H1 (cell line): ENCODE measurements around the gene COMMD1. TPM values are rescaled to one million over a fixed set of nuclear protein-coding genes. Genes with fewer than 3 reads are reported as not detected.

Source experiments
- CTCF ChIA-PET: fragments of 300-600 bp; sonication (Branson Sonifier 250); formaldehyde crosslinking; loops from one replicate; lab custom pipeline; 2021; ENCODE audit not compliant: partially characterized antibody; lab: Charles Lee
- POLR2A ChIA-PET: fragments of 300-600 bp; sonication (Branson Sonifier 250); formaldehyde crosslinking; loops from one replicate; lab custom pipeline; 2021; ENCODE audit warnings: inconsistent platforms; ENCODE audit not compliant: partially characterized antibody; lab: Charles Lee
- DNase-seq, 2 experiments: peaks; one replicate each; pipeline versions ENCODE4 v3.0.0 to v3.0.0-alpha.2; 2010 to 2022; ENCODE audit warnings: low spot score in 2 of 2, low read depth in 1 of 2, mixed read lengths in 1 of 2
- FAIRE-seq: peaks from 2 replicates; lab custom pipeline; 2011; peaks lifted over from hg19 to GRCh38; lab: Jason Lieb, UNC
- H2AFZ ChIP-seq: 2 replicates; pipeline ENCODE4 v1.8.1; 2012; ENCODE audit warnings: low read length, inconsistent platforms
- H2AK5ac ChIP-seq: 2 replicates; pipeline ENCODE4 v1.6.1; 2013; ENCODE audit warnings: low read depth, low read length
- H2BK120ac ChIP-seq: replicated peaks from 2 replicates; pipeline ENCODE3; 2013; ENCODE audit warnings: low read depth, low read length, inconsistent platforms
- H2BK12ac ChIP-seq: 2 replicates; pipeline ENCODE4 v1.6.1; 2013; ENCODE audit warnings: low read depth, low read length
- H2BK15ac ChIP-seq: 2 replicates; pipeline ENCODE4 v1.6.1; 2013; ENCODE audit warnings: low read length
- H2BK20ac ChIP-seq: 2 replicates; pipeline ENCODE4 v1.6.1; 2013; ENCODE audit warnings: low read length
- H2BK5ac ChIP-seq: 2 replicates; pipeline ENCODE4 v1.6.1; 2013; ENCODE audit warnings: low read depth, low read length
- H3K14ac ChIP-seq: 2 replicates; pipeline ENCODE4 v1.6.1; 2013; ENCODE audit warnings: inconsistent platforms; ENCODE audit not compliant: insufficient read length
- H3K18ac ChIP-seq: 2 replicates; pipeline ENCODE4 v1.6.1; 2013; ENCODE audit warnings: low read length; ENCODE audit errors: extremely low read depth
- H3K23ac ChIP-seq: 2 replicates; pipeline ENCODE4 v1.6.1; 2013; ENCODE audit warnings: inconsistent platforms; ENCODE audit not compliant: insufficient read length
- H3K23me2 ChIP-seq: 2 replicates; pipeline ENCODE4 v1.6.1; 2013; ENCODE audit warnings: low read depth, low read length
- H3K27ac ChIP-seq: 2 replicates; pipeline ENCODE4 v1.6.1; 2011; ENCODE audit warnings: low read depth, low read length, inconsistent platforms
- H3K27me3 ChIP-seq, 4 experiments: replicated peaks in 1 of 4; 1 replicate in 1 of 4; 2 replicates in 3 of 4; pipeline versions ENCODE4 v1.6.1 to v1.8.1; 2011 to 2013; ENCODE audit warnings: low read length in 3 of 4, mild to moderate bottlenecking in 3 of 4, inconsistent platforms in 2 of 4, mixed read lengths in 2 of 4, moderate library complexity in 1 of 4; ENCODE audit not compliant: control insufficient read depth in 3 of 4, insufficient read depth in 3 of 4; ENCODE audit errors: extremely low read depth in 1 of 4
- H3K36me3 ChIP-seq, 4 experiments: 2 replicates each; pipeline versions ENCODE4 v1.6.1 to v1.8.1; 2011 to 2013; ENCODE audit warnings: mild to moderate bottlenecking in 4 of 4, low read length in 3 of 4, moderate library complexity in 2 of 4, control low read depth in 1 of 4, inconsistent platforms in 1 of 4; ENCODE audit not compliant: insufficient read depth in 4 of 4, control insufficient read depth in 2 of 4
- H3K4ac ChIP-seq: replicated peaks from 2 replicates; pipeline ENCODE3; 2013; ENCODE audit warnings: low read length, low read depth, mixed read lengths, inconsistent platforms; ENCODE audit not compliant: insufficient read length
- H3K4me1 ChIP-seq, 4 experiments: replicated peaks in 1 of 4; 1 replicate in 1 of 4; 2 replicates in 3 of 4; pipeline versions ENCODE4 v1.6.1 to v1.8.1; 2011 to 2013; ENCODE audit warnings: low read length in 3 of 4, inconsistent platforms in 2 of 4, mixed read lengths in 1 of 4; ENCODE audit not compliant: insufficient read depth in 4 of 4, control insufficient read depth in 3 of 4
- H3K4me2 ChIP-seq, 2 experiments: 2 replicates each; pipeline versions ENCODE4 v1.6.1 to v1.8.1; 2011 to 2013; ENCODE audit warnings: low read depth in 2 of 2, low read length in 2 of 2, control low read depth in 1 of 2, inconsistent platforms in 1 of 2, mild to moderate bottlenecking in 1 of 2; ENCODE audit not compliant: insufficient read depth in 1 of 2
- H3K4me3 ChIP-seq, 4 experiments: fragments of 200-600, 300-600 bp in 1 of 4; sonication (generic), shearing (Covaris generic), sonication (Bioruptor Twin) in 1 of 4; 2 replicates each; pipeline versions ENCODE4 v1.5.1 to v1.8.1; 2011 to 2016; ENCODE audit warnings: low read length in 4 of 4, low read depth in 3 of 4, control low read depth in 2 of 4, inconsistent platforms in 2 of 4, mild to moderate bottlenecking in 2 of 4, mixed read lengths in 1 of 4, moderate library complexity in 1 of 4; ENCODE audit not compliant: insufficient read depth in 2 of 4; ENCODE audit errors: extremely low read depth in 1 of 4
- H3K56ac ChIP-seq: replicated peaks from 2 replicates; pipeline ENCODE3; 2013; ENCODE audit warnings: low read depth, mild to moderate bottlenecking, mixed read lengths, low read length, inconsistent platforms; ENCODE audit not compliant: insufficient read length
- H3K79me1 ChIP-seq: 2 replicates; pipeline ENCODE4 v1.6.1; 2013; ENCODE audit warnings: low read depth, low read length, control low read depth
- H3K79me2 ChIP-seq, 2 experiments: 2 replicates each; pipeline versions ENCODE4 v1.6.1 to v1.8.1; 2012 to 2013; ENCODE audit warnings: low read length in 2 of 2, mild to moderate bottlenecking in 2 of 2, inconsistent platforms in 1 of 2; ENCODE audit not compliant: insufficient read depth in 2 of 2, control insufficient read depth in 1 of 2
- H3K9ac ChIP-seq, 4 experiments: replicated peaks in 1 of 4; 1 replicate in 1 of 4; 2 replicates in 3 of 4; pipeline versions ENCODE4 v1.6.1 to v1.8.1; 2011 to 2013; ENCODE audit warnings: low read depth in 3 of 4, low read length in 3 of 4, control low read depth in 2 of 4, mild to moderate bottlenecking in 2 of 4, moderate library complexity in 2 of 4, inconsistent platforms in 1 of 4; ENCODE audit errors: extremely low read depth in 1 of 4
- H3K9me3 ChIP-seq, 2 experiments: 2 replicates each; pipeline versions ENCODE4 v1.6.1 to v1.8.1; 2012 to 2013; ENCODE audit warnings: mild to moderate bottlenecking in 2 of 2, moderate library complexity in 2 of 2, control low read depth in 1 of 2, inconsistent platforms in 1 of 2, low read depth in 1 of 2, low read length in 1 of 2, mixed read lengths in 1 of 2; ENCODE audit not compliant: insufficient read depth in 2 of 2
- H4K20me1 ChIP-seq, 2 experiments: replicated peaks in 1 of 2; 2 replicates each; pipeline versions ENCODE3 to v1.8.1; 2011 to 2013; ENCODE audit warnings: inconsistent platforms in 2 of 2, low read length in 2 of 2, mild to moderate bottlenecking in 1 of 2; ENCODE audit not compliant: insufficient read depth in 2 of 2, control insufficient read depth in 1 of 2
- H4K5ac ChIP-seq: 2 replicates; pipeline ENCODE4 v1.6.1; 2013; ENCODE audit warnings: low read length, low read depth, mixed read lengths, inconsistent platforms; ENCODE audit not compliant: insufficient read length
- H4K8ac ChIP-seq: 2 replicates; pipeline ENCODE4 v1.8.0; 2013; ENCODE audit warnings: mild to moderate bottlenecking, moderate library complexity, low read length, inconsistent platforms; ENCODE audit not compliant: insufficient read depth; ENCODE audit errors: extremely low read depth
- H4K91ac ChIP-seq: replicated peaks from 2 replicates; pipeline ENCODE3; 2013; ENCODE audit warnings: low read length, mixed read lengths, inconsistent platforms; ENCODE audit not compliant: insufficient read length
- BRCA1 ChIP-seq: IDR thresholded peaks from 2 replicates; pipeline ENCODE4 v1.6.1; 2012; ENCODE audit warnings: low read depth, low read length, improper control_type of control experiment
- CBX5 ChIP-seq: fragments of 300-800, 300-1000 bp; sonication (generic); IDR thresholded peaks from 2 replicates; pipeline ENCODE4 v1.7.1; 2016; ENCODE audit warnings: antibody characterized with exemption, low read length, low read depth
- CHD1 ChIP-seq: IDR thresholded peaks from 2 replicates; pipeline ENCODE4 v1.6.1; 2012; ENCODE audit warnings: low read depth, low read length, improper control_type of control experiment
- CREB1 ChIP-seq: IDR thresholded peaks from 2 replicates; pipeline ENCODE4 v1.6.1; 2012; ENCODE audit warnings: inconsistent platforms
- FOSL1 ChIP-seq: IDR thresholded peaks from 2 replicates; pipeline ENCODE4 v1.6.1; 2011; ENCODE audit warnings: mild to moderate bottlenecking, low read depth, low read length, moderate library complexity; ENCODE audit not compliant: insufficient read depth
- JUND ChIP-seq: IDR thresholded peaks from 2 replicates; pipeline ENCODE4 v1.6.1; 2011; ENCODE audit warnings: mild to moderate bottlenecking, improper control_type of control experiment, low read length
- PHF8 ChIP-seq: fragments of 200-600 bp; sonication (generic); conservative IDR thresholded peaks from 2 replicates; pipeline ENCODE4 v1.7.1; 2012; ENCODE audit warnings: low read depth, mild to moderate bottlenecking, inconsistent platforms, low read length, moderate library complexity
- RFX5 ChIP-seq: IDR thresholded peaks from 2 replicates; pipeline ENCODE4 v1.6.1; 2011; ENCODE audit warnings: low read depth, low read length, improper control_type of control experiment, borderline replicate concordance
- RXRA ChIP-seq: IDR thresholded peaks from 2 replicates; pipeline ENCODE4 v1.6.1; 2011; ENCODE audit warnings: low read depth, mild to moderate bottlenecking, low read length, moderate library complexity; ENCODE audit not compliant: insufficient read depth
- SIN3A ChIP-seq, 2 experiments: IDR thresholded peaks in 1 of 2; conservative IDR thresholded peaks in 1 of 2; 2 replicates each; pipeline ENCODE4 v1.6.1; 2011 to 2012; ENCODE audit warnings: low read length in 2 of 2, improper control_type of control experiment in 1 of 2, low read depth in 1 of 2, mild to moderate bottlenecking in 1 of 2
- WGBS, 2 experiments: shearing (Covaris generic) in 1 of 2; methylation state at CpG; one replicate each; pipeline versions ENCODE4 v1.1.6 to v1.1.7; 2013 to 2015; ENCODE audit warnings: low lambda C conversion rate in 2 of 2, mixed read lengths in 2 of 2, inconsistent platforms in 1 of 2, low coverage in 1 of 2, missing lambda C conversion rate in 1 of 2; ENCODE audit not compliant: insufficient replicate concordance in 2 of 2, insufficient coverage in 1 of 2, insufficient read length in 1 of 2; ENCODE audit errors: extremely low coverage in 1 of 2, missing lambda C conversion rate in 1 of 2; 5-methylcytosine and 5-hydroxymethylcytosine counted together
- polyA plus RNA-seq, 7 experiments: library from polyadenylated mRNA; depleted of rRNA in 3 of 7; stranded (reverse) in 5 of 7; unstranded in 2 of 7; fragments of >200 nt in 5 of 7; fragments of 200-250 nt in 2 of 7; gene quantifications; 1 replicate in 5 of 7; 2 replicates in 1 of 7; 4 replicates in 1 of 7; pipeline versions ENCODE4 v1.2.1 to v1.2.3, GENCODE V29; 2011 to 2013; ENCODE audit warnings: missing spikeins in 2 of 7, mixed read lengths in 2 of 7
- total RNA-seq: library from RNA; stranded (reverse); fragmentation: NEBNext Ultra II Directional; extraction: Animal tissue kit (Norgen Biotek cat#: 25700); gene quantifications from 2 replicates; pipeline ENCODE4 v1.2.1, GENCODE V29; 2021
- TF ChIP-seq, protein P1 (sequence below), 3 experiments: IDR thresholded peaks; 1 replicate in 2 of 3; 2 replicates in 1 of 3; pipeline versions ENCODE4 v1.5.1 to v1.6.1; 2011; ENCODE audit warnings: low read length in 3 of 3, mild to moderate bottlenecking in 3 of 3, inconsistent platforms in 2 of 3, low read depth in 1 of 3, moderate library complexity in 1 of 3; ENCODE audit not compliant: insufficient read depth in 1 of 3; ENCODE audit errors: control extremely low read depth in 1 of 3

Gene COMMD1
- total and polyA plus RNA-seq, 2 of the 8 experiments (the other 6 are each of a cell fraction or from before 2014, with no cell fraction given): 23.5 to 28.3 TPM

DNA sequence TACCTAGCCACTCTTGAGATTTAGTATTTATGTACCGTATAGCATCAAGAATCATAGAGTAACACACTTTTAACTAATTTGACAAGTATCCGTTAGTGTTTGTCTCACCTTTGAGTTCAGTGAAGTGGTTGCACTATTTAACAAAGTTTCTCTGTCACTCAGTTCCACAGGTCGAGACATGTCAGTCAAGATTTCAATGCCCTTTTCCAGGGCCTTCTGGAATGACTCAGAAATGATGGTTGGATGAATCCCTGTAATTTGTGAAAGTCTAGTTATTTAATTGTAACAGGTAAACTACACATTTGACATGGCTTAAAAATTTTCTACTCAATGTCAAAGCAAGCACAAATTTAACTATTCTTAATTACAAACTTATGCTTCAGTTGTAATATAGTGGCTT is 26.7 kb upstream of the COMMD1 start:
- Histone ChIP-seq H3K36me3 (peaks cover 35 to 99% (median 75%) of the 10 kb centered on the region in 4 experiments), H3K4me3 (no peak overlapping the region), H3K4ac (no peak overlapping the region), H3K9ac (no peak overlapping the region), H2BK12ac (no peak overlapping the region), H3K14ac (no peak overlapping the region), H3K9me3 (no peaks in the 10 kb centered on the region), H3K27ac (no peak overlapping the region), H3K79me1 (no peaks in the 10 kb centered on the region), H2AK5ac (no peak overlapping the region), H3K18ac (no peak overlapping the region), H3K4me2 (no peak overlapping the region), H3K23me2 (no peaks in the 10 kb centered on the region), H2BK20ac (no peak overlapping the region), H3K4me1 (no peaks in the 10 kb centered on the region), H3K27me3 (no peaks in the 10 kb centered on the region), H3K56ac (no peak overlapping the region), H4K5ac (no peak overlapping the region), H3K79me2 (peaks cover 0 to 10% of the 10 kb centered on the region in 2 experiments; a peak in 1 of 4 replicates), H2BK120ac (no peak overlapping the region), H4K20me1 (peaks cover 1% of the 10 kb centered on the region in 2 experiments), H2AFZ (no peak overlapping the region), H2BK15ac (no peak overlapping the region), H3K23ac (no peak overlapping the region), H4K8ac (no peak overlapping the region), H4K91ac (no peak overlapping the region), H2BK5ac (no peak overlapping the region)
- DNase-seq (no peak), FAIRE-seq (no peak)
- ChIA-PET CTCF (interaction anchor here (0.6 to 0.7 kb wide), 2 partner anchors 122 to 372 kb away, joined by 3 to 4 read pairs; no protein-coding TSS in a partner anchor), POLR2A (interaction anchor here (0.8 to 3.3 kb wide), 5 partner anchors 7 to 16 kb away, joined by 4 to 21 read pairs (median 5); no protein-coding TSS in a partner anchor)
- 95% methylated on average over 3 of the region's 3 CpGs; no CpG with 5 or more reads in 1 of the 2 experiments for WGBS, 2 experiments
- TF ChIP-seq PHF8 (no peak), SIN3A (conservative IDR thresholded peaks at IDR 0.05 in 1 of 2, IDR thresholded peaks at IDR 0.05 in 1 of 2; ENCODE audit: low read depth in 1 of 2, low read length in 2 of 2) (no peak), FOSL1 (no peak), BRCA1 (no peak), CREB1 (no peak), JUND (no peak), RXRA (no peak), CHD1 (no peak), CBX5 (no peak), RFX5 (no peak)
- TF ChIP-seq, protein P1, sequence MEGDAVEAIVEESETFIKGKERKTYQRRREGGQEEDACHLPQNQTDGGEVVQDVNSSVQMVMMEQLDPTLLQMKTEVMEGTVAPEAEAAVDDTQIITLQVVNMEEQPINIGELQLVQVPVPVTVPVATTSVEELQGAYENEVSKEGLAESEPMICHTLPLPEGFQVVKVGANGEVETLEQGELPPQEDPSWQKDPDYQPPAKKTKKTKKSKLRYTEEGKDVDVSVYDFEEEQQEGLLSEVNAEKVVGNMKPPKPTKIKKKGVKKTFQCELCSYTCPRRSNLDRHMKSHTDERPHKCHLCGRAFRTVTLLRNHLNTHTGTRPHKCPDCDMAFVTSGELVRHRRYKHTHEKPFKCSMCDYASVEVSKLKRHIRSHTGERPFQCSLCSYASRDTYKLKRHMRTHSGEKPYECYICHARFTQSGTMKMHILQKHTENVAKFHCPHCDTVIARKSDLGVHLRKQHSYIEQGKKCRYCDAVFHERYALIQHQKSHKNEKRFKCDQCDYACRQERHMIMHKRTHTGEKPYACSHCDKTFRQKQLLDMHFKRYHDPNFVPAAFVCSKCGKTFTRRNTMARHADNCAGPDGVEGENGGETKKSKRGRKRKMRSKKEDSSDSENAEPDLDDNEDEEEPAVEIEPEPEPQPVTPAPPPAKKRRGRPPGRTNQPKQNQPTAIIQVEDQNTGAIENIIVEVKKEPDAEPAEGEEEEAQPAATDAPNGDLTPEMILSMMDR (IDR thresholded peaks at IDR 0.05; ENCODE audit: control extremely low read depth in 1 of 3, insufficient read depth in 1 of 3, low read depth in 1 of 3, low read length in 3 of 3): no peak
